GM18861 (cell line): ENCODE results near the gene CDKN1C.

Source experiments
- ATAC-seq: cut with Tn5 transposase; IDR thresholded peaks from one replicate; pipeline ENCODE4 v1.9.1; 2021; ENCODE audit not compliant: unreplicated experiment

The CDKN1C gene

GRCh38 chr11:2870460-2870859, 15.1 kb downstream of the CDKN1C start:
- no peak for ATAC-seq

GRCh38 chr11:2869561-2870427, 15.8 kb downstream of the CDKN1C start:
- ATAC-seq = no peak

- no peak for ATAC-seq
Measured at GRCh38 chr11:2869134-2869526, 16.4 kb downstream of the CDKN1C start.

- no peak for ATAC-seq
Measured at GRCh38 chr11:2868506-2869133, 17.0 kb downstream of the CDKN1C start.

GRCh38 chr11:2867722-2868505, 17.7 kb downstream of the CDKN1C start:
- no peak for ATAC-seq

- ATAC-seq = no peak
Measured at GRCh38 chr11:2867142-2867541, 18.4 kb downstream of the CDKN1C start.

- ATAC-seq = no peak
Measured at GRCh38 chr11:2865922-2866577, 19.5 kb downstream of the CDKN1C start.

- ATAC-seq = no peak
Measured at GRCh38 chr11:2864901-2865300, 20.7 kb downstream of the CDKN1C start.

- no peak for ATAC-seq
Measured at GRCh38 chr11:2863276-2863618, 22.3 kb downstream of the CDKN1C start.

GRCh38 chr11:2862395-2863275, 22.9 kb downstream of the CDKN1C start:
- no peak for ATAC-seq

- no peak for ATAC-seq
Measured at GRCh38 chr11:2860636-2861035, 24.9 kb downstream of the CDKN1C start.

- ATAC-seq = no peak
Measured at GRCh38 chr11:2859699-2860037, 25.9 kb downstream of the CDKN1C start.

- no peak for ATAC-seq
Measured at GRCh38 chr11:2858995-2859698, 26.4 kb downstream of the CDKN1C start.

GRCh38 chr11:2857918-2858317, 27.7 kb downstream of the CDKN1C start:
- no peak for ATAC-seq

- no peak for ATAC-seq
Measured at GRCh38 chr11:2857276-2857675, 28.3 kb downstream of the CDKN1C start.

GRCh38 chr11:2855162-2855561, 30.4 kb downstream of the CDKN1C start:
- no peak for ATAC-seq

GRCh38 chr11:2853997-2854560, 31.5 kb downstream of the CDKN1C start:
- no peak for ATAC-seq

GRCh38 chr11:2853401-2853800, 32.2 kb downstream of the CDKN1C start:
- no peak for ATAC-seq

- no peak for ATAC-seq
Measured at GRCh38 chr11:2849994-2850770, 35.4 kb downstream of the CDKN1C start.
